ENCODE data around the gene AGAP4.
"Not testable (repeated sequence)": the region's sequence is repeated elsewhere in the genome, so short reads cannot be mapped to it uniquely, and the experiment has no call there.

Gene AGAP4

DNA sequence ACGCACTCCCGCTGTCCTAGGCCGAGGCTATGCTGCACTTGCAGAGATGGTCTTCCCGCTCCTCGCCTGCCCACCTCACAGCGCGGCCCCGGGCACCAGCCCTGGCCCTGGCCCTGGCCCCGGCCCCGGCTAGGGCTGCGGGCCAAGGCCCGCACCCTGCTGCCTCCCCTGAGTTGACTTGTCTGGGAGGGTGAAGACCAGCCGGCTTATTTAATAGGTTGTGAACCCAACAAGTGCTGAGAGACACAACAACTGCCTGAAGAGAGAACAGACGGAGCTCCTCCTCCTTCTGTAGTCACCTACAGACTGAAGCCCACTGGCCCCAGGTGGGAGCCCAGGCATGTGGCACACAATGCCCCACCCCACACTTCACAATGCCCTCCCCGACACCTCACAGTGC, at the start of gene AGAP4:
TSS of gene AGAP4 (minus strand) at position 101 of the 400 bp plus-strand sequence. CDS start 153 bp downstream, outside the sequence.
- DNase-seq, result not testable (repeated sequence)

DNA sequence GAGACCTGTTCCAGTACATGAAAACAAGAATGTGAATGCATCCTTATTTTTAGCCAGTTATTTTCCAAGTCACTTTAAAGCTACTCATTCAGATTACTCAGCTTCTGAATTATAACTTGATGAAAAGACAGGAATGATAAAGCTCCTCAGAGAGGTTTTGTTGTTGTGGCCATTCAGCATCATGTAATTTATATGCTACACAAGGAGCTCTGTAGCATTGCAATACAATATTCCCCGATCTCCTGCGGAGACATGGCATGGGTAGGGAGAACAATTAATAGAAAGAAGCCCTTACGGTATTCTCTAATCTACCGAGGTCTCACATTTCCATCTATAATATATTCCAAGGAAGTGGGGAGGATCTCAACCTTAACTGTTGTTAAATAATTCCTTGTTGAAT, 43.4 kb upstream of the AGAP4 start:
- not testable (repeated sequence) for DNase-seq

DNA sequence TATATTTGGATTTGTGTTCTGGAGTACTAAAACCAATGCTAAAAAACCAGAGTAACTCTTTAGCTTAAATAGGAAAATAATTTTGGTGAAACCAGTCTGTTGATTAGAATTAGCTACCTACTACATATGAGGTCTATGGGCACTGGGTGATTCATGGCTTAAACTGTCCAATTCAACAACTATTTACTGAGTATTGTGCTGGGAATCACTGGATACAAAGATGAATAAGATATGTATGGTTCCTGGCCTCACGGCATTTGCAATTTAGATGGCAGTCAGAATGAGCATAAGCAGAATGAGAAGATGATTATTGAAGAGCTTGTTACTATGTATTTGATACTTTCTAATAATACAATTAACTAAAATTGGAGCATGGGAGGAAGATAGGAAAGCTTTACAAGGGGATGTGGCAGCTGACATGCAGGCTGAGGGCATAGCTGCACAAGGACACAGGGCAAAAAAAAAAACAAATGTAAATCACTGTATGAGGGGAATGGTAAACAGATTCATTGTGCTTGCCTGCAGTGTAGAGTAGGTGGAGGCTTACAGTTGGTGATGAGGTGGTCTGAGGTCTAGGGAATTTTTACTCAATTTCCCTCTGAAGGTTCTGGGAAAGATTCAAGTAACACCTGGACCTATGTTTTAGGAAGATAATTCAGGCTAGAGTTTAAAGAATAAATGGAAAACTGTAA, 42.4 kb upstream of the AGAP4 start:
- not testable (repeated sequence) for DNase-seq

DNA sequence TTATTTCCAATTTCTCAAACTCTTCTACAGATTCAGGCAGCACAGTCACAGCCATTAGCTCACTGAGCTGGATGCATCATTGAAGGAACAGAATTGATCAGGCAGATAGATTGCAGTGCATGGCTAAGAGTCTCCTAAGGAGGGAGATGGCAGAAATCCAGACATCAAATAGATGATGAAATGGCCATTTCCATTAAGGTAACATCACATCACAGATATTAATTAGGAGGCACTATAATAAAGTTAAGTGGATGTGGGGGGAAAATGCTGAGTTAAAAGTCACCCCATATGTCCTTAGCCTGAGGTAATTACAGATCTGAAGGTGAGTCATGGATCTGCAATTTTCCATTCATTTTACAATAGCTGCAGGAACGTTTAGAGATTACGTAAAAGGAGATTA, 35.6 kb upstream of the AGAP4 start:
- not testable (repeated sequence) for DNase-seq

DNA sequence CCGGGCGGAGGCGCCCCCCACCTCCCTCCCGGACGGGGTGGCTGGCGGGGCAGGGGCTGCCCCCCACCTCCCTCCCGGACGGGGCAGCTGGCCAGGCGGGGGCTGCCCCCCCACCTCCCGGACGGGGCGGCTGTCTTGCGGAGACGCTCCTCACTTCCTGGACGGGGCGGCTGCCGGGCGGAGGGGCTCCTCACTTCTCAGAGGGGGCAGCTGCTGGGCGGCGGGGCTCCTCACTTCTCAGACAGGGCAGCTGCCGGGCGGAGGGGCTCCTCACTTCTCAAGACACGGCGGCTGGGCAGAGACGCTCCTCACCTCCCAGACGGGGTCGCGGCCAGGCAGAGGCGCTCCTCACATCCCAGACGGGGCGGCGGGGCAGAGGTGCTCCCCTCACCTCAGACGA, 18.1 kb upstream of the AGAP4 start:
- not testable (repeated sequence) for DNase-seq

DNA sequence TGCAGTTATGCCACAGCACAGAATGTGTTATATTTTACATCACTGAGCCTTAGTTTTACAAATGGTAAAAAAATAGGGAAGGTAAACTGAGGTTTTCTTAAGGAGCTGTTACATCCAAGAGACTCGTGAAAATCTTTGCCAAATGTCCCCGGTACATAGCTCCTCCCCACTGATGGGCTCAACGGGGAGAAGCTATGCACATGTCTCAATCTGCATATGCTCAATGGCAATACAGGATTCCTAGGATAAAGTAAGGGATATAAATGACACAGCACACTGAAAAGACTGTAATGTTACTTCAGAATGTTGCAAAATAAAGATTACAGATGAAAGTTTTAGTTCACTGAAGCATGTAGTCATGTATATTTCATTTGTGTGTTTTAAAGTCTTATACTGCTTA, 17.0 kb upstream of the AGAP4 start:
- DNase-seq, result not testable (repeated sequence)

DNA sequence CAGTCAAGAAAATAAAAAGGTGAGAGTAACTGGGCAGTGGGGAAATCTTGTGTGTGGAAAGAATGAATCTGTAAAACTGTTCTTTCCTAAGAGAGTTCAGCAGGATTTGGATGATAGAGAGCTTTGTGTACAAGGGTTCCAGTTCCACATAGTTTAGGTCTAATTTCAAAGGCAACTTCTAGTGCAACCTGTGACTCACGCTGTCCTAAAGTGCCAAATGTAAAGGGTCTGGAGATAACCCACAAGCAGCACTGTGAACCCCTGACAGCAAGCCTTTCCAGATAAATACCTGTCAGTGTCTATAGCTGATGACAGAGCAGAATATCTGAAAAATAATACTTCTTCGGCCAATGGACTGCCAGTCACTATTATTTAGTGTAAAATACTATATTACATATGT, 16.3 kb upstream of the AGAP4 start:
- DNase-seq, result not testable (repeated sequence)

DNA sequence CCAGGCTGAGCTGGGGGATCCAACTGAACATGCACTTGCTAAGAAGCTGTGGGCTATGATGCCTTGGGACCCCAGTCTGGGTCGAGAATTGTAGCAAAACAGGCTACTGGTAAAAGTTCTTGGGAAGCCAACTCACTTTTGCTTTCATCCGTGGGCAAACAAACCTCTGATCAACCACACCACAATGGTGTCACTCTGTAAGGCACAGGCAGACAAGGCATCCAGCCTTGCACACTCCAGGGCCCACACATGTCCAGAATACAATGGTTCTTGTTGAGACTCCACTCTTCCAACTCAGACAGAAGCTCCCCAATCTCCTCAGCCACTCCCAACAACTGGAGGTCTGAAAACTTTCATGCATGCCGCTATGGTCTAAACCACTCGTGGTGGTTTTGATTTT, 10.6 kb upstream of the AGAP4 start:
- not testable (repeated sequence) for DNase-seq

DNA sequence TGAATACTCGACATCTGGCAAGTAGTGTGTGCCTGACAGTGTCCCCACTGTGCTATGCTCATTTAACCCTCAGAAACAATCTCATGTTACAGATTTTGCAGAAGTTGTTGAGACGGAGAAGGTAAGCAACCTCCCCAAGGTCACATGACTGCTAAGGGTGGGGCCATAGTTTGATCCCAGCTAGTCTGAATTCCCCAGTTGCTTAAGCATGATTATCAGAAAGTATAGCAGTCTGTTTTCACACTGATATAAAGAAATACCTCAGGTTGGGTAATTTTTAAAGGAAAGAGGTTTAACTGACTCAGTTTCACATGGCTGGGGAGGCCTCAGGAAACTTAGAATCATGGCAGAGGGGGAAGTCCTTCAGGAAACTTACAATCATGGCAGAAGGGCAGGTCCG, 1.2 kb upstream of the AGAP4 start:
- DNase-seq, result not testable (repeated sequence)

DNA sequence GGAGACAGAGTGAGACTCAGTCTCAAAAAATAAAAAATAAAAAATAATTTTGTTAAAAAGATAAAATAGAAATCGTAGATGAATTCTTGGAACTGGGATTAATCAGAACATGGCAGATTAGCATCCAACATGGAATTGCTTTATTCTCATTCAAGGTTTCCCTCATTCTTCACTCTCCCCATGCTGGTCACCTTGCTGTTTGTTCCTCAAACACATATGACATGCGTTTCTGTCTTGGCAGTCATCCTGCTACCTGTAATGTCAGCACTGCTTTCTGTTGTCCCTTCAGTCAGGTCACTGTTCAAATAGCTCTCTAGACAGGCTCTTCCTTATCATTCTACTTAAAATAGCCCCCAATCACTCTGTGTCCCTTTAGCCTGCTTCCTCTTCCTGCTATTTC, 24.4 kb downstream of the AGAP4 start:
- DNase-seq, result not testable (repeated sequence)

DNA sequence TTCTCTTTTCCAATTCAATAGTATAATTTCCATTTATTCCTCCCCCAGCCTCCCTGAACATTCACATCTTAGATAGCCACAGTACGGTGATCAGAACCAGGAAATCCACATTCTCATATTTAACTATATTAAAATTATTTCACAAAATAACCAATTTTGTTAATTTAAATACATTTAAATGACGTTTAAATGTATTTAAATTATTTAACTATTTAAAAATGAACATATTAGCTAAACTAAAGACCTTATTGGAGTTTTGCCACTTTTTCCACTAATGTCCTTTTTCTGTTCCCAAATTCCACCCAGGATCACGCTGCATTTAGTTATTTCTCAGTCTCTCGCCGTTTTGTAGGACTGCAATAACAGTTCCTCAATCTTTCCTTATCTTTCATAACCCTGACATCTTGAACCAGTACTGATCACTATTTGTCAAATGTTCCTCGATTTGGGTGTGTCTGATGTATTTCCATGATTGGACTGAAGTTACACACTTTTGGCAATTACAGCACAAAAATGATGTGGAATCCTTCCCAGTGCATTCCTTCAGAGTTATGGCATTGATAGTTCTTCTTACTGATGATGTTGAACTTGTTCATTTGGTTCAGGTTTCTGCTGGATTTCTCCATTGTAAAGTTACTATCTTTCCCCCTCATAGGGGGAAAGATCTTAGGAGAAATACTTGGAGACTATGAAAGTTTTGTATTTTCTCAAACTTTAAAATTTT, 27.0 kb downstream of the AGAP4 start:
- not testable (repeated sequence) for DNase-seq

DNA sequence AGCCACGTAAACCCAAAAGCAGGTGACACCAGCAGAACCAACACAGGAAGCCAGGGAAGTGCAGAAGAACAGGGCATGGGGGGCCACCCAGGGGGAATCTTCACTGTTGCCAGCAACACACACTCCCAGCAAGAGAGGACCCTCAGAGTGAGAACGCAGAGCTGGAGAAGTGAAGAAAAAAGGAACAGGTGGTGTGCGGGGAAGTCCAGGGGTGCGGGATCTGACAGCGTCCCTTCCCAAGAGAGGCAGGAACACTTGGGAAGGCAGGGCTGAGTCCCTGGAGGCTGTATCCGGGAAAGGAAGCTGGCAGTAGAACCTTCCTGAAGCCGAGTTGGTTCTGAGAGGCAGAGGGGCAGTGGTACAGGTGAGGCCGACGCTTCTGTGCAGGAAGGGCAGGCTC, 27.7 kb downstream of the AGAP4 start:
- DNase-seq, result no peak

DNA sequence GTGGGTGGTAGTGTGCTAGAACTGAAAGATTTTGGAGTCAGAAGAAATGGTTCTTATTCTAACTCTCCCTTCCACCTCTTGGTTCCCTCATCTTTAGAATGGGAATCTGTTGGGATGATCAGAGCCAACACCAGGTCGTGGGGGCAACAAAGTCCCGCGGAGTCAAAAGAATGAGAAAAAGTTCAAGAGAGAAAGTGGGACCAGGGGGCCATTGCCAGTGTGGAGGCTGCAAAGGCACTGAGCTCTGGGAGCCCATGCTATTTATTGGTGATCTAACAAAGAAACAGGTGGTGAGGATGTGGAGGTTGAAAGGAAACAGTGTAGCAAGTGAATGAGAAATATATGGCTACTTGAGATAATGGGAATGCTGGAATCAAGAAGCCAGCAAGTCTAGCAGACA, 29.4 kb downstream of the AGAP4 start:
- no peak for DNase-seq

DNA sequence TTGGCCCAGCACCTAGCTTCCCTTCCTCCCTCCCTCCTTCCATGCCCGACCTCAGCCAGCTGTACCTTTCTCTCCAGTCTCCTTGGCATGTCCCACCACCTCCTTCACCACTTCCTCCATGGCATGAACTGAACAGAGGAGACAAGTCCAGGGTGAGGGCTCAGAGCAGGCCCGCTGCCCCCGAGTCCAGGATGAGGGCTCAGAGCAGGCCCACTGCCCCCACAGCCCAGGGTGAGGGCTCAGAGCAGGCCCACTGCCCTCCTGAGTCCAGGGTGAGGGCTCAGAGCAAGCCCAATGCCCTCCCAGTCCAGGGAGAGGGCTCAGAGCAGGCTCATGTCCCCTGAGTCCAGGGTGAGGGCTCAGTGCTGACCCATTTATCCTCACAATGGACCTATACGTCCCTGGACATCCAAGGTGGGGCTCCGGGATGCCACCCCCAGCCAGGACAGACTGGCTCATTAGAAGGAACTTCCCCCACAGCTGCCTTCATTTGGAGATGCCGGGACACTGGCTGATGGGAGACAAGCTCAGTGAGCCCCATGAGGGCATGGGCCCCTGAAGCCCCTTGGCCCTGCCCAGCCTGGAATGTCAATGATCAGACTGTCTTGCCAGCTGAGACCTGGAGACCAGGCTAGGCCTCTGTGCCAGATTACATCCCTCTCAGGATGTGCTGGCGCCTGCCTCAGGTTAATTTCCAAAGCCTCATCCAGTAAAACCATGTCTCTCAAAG, 30.0 kb downstream of the AGAP4 start:
- DNase-seq, result no peak

DNA sequence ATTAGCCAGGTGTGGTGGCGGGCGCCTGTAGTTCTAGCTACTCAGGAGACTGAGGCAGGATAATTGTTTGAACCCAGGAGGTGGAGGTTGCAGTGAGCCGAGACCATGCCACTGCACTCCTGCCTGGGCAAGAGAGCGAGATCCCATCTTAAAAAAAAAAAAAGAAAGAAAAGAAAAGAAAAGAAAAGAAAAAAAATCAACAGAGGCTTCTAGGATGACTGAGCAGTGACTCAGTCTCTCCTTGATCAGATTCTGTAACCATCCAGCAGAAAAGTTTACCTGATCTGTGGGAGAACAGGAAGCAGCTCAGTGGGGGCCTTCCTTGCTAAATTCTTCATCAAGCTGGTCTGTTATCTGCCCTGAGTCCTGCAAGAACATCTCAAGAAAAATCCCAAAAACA, 33.2 kb downstream of the AGAP4 start:
- not testable (repeated sequence) for DNase-seq

DNA sequence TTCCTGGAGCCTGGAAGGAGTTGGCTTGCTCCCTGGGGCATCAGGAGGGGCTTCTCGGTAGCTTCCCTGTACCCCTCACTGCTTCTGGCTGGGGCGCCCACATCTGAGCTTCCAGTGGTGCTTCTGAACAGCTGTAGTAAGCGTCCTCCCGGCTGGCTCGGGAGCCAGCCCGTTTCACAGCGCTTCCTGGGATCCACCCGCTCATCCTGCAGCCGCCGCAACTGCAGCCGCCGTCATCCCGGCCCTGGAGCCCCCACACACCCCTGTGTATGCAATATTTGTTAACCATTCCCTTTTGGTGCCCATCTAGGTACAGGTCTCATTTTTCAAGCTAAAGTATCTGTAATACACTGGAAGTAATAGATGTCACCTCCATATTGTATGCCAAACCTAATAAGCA, 34.3 kb downstream of the AGAP4 start:
- DNase-seq, result not testable (repeated sequence)

DNA sequence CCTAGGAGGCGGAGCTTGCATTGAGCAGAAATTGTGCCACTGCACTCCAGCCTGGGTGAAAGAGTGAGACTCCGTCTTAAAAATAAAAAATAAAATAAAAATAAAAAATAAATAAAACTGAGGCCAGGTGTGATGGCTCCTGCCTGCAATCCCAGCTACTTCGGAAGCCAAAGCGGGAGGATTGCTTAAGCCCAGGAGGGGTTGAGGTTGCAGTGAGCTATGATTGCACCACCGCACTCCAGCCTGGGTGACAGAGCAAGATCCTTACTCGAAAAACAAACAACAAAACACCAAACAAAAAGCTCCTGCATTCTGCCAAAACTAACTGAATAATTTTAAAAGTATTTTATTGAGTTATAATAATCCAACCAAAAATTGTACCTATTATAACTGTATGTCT, 36.2 kb downstream of the AGAP4 start:
- no peak for DNase-seq

DNA sequence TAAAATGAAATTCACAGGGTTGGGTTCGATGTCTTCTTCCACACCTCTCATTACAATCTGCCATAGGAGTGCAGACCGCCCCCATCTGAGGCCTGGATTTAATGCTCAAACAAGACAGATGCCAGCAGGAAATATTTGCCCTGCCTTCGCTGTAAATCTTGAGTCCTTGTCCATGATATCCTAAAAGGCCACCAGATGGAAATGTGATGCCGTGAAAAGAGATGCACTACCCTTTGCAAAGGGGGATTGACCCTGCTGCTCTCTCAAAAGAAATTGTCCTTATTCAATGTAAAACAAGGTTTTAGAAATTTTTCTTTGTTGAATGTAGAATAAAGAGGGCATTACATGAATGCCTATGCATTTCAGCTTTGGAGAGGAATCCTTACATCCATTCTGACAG, 37.5 kb downstream of the AGAP4 start:
- DNase-seq, result no peak

DNA sequence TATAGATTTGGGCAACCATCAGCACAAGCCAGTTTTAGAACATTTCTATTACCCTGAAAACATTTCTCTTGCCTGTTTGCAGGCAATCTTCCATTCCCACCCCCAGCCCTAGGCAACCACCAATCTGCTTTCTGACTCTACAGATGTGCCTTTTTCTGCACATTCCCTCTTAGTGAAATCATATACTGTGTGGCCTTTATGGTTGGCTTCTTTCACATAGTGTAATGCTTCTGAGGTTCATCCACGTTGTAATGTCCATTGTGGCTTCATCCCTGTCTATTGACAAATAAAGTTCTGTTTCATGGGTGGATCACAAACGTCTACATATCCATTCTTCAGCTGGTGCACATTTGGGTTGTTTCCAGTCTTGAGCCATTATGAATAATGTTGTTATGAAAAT, 42.3 kb downstream of the AGAP4 start:
- DNase-seq, result not testable (repeated sequence)

DNA sequence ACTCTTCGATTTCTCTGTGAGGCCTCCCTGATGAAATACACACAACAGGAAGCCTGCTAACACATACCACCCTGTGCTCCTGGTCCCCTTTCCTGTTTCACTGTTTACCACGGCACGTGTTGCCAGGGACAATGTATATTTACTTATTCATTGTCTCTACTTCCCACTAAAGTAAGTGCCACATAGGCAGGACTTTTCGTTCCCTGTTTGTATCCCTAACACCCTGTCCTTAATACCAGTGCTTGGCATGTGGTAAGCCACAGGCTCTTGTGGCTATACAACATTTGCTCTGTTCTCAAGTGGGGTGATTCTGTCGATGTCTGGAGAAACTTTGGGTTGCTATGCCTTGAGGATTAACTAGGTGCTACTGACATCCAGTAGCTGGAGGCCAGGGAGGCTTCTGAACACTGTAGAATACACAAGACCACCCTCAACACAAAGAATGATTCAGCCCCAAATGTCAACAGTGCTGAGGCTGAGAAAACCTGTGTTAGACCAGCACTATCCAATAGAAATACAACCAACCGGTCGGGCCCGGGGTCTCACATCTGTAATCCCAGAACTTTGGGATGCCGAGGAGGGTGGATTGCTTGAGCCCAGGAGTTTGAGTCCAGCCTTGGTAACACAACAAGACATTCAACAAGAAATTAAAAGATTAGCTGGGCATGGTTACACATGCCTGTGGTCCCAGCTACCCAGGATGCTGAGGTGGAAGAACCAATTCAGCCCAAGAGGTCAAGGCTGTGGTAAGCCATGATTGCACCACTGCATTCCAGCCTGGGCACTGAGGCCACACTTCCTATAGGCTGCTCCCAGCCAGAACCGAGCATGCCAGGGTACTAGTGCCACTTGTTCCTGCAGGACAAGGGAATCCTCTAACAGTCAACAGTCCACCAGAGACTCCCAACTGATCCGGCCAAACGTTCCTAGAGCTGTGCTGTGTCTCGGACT, 44.0 kb downstream of the AGAP4 start:
- not testable (repeated sequence) for DNase-seq

DNA sequence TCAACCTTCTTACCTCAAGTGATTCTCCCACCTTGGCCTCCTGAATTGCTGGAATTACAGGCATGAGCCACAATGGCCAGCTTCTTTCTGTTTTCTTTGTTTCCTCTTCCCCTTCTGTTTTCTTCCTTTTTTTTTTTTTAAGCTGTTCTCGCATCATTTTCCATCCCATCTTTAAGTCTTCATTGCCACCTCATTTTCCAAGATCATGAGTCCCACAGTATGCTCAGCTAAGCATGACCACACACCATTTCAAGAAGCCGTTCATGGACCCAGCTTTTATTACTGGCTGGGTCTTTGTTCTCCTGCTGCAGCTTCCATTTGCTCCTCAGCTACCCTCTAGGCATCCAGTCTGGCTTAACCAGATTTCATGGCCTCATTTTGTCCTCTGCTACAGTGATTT, 52.5 kb downstream of the AGAP4 start:
- not testable (repeated sequence) for DNase-seq

DNA sequence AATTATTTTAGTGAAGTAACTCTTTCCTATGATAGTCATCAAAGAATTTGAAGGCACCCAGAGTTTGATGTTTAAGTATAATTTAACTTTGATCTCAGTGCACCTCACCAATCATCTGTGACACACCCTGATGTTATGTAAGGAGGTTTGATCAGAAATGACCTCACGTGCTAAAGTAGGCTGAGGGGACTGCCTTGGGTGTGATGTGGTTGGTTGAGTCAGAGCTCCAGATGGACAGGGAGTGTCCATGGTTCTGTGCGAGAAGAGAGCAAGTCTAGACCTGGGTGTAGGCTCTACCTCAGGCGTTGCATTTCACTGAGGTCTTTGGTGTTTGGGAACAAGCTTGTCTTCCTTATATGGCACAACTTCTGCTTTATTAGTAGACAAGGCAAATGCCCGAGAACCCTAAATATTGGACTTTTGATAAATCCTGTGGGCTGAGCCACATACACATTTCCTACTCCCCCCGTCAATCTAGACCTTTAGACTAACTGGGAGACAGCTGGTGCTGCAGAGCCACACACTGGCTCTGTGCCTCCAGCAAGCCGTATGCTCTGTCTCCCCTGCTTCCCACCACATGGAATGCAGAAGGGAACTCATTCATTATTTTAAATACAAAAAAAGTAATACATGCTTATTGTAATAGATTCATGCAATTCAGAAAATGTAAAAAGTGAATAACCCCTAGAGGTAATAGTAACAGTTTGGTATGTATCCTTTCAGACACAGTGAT, 56.4 kb downstream of the AGAP4 start:
- not testable (repeated sequence) for DNase-seq

Data from CD4-positive, alpha-beta T cell treated with Interleukin-15 for 1 hour (primary cell).